Amygdala (tissue), 56 donors: Measurements from ENCODE around the gene GLRX5.

ENCODE experiments used
- DNase-seq, 56 donors: peaks; one replicate each; lab custom pipeline; 2025; lab: John Stamatoyannopoulos, UW

GLRX5 gene

DNA sequence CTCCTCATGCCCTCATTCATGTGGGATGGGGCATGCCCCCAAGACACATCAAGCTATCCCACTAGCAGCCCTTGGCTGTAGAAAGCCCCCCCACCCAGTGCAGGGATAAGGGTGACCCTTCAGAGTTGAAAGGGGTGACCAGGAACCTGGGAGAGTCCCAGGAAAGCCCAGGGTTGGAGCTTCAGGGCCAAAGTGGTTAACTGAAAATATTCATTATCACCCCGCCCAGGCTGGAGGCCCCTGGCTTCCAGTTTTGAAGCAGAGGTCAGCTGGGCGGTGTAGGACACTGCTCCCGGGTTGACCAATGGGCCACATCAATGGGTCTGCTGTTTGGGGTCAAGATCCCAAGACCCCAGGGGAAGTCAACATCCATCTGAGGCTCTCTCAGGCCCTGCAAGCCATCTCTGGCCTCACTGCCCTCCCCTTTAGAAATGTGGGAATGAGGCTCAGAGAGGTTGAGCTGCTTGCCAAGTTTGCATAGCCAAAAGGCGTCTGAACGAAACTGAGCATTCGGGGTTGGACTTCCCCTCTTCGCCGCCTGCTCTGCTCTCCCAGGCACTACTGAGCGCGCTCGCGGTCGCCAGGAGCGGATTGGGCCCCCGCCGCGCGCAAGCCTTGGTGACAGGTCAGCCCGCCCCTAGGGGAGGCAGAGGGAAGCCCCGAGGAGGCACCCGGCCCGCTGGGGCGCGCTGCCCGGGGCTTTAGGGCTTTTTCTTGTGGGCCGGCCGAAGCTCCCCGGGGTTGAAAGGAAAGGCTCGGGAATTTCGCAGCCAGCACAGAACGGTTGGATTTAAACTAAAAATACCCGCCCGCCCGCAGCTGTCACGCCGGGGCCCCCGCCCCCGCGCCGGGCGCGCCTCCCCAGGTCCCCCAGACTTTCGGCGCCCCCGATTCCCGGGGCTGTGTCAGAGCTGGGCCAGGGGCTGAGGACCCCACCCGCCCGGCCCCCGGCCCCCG lies 19.0 kb upstream of the GLRX5 start:
- DNase-seq = peak in 34 of 56 donors; percentile 21 to 76 (median 55)

DNA sequence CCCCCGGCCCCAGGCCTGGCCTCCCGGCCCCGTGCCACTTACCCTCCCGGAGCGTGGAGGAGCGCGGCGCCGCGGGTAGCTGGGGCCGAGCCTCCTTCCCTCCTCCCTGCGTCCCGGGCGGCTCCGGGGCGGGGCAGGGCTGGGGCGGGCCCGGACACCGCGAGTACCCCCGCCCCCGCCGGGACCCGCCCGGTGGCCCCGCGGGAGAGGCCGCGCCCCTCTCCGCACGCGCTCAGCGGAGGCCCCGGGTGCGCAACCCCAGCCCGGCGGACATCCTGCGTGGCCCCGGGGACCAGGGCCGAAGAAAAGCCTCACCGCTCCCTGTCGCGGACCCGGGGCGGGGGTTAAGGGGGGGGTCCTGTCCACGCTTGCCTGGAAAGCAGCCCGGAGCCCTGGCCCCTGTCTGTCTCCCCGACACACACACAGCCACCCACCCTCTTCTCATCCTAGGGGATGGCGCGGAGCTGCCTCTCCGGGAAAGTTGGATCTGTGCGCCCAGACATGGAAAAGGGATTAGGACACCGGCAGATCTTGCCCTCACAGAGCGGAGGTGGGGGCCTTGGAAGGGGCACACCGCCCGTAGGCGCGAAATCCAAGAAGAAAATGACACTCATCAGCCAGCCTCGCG lies 18.2 kb upstream of the GLRX5 start, which contains the start of gene SYNE3:
Gene SYNE3, minus strand, starts transcription at position 97 of the 628 bp plus-strand sequence. CDS start 40,829 bp downstream, outside the sequence.
- DNase-seq = peak in 6 of 56 donors; percentile 36 to 64 (median 52)

DNA sequence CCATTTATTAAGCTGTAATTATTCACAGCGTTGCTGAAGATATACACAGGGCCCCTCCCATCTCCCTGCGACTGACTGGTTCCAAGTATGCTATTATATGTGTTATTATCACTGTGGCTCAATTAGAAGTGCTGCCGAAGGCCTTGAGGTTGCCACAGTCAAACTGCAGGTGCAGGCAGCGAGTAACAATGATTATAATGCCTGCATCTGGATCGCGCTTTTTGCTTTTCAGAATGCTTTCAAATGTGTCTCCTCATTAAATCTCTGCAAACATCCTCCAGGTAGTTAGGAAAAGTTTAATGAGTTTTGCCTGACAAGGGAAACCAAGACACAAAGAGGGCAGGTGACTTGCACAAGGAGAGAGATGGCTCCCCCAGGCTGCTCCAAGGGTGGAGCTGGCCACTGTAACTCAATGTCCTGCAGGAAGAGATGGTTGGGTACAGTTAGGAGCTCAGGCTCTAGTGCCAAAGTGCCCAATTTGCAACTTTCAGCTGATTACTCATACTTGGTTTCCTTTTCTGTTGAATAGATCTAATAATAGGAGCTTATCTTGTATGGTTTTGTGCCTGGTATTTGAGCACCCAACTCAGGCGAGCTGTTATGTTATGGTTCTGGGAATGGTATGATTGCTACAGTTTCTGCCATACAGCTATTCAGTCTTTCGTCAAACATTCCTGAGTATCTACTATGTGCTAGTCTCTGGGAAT lies 16.7 kb upstream of the GLRX5 start:
- no peak for DNase-seq

DNA sequence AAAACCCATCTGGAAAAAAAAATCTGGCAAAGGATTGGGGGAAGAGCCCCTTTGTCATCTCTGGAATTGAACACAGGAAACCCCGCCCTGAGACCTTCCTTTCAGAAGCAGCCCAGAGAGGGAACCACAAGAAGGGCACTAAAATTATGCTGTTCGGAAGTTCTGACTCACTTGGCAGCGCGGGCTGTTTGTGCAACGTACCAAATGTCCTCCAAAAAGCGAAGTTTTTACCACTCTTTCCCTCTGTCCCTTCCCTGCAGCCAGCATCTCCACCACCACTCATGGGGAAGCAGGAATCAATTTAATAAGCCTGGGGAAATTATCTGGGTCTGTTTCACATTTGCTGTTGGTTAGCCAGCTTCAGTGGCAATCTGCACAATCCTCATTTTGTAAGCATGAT lies 15.2 kb upstream of the GLRX5 start:
- DNase-seq = peak in 3 of 56 donors; percentile 19 to 39 (median 34)

DNA sequence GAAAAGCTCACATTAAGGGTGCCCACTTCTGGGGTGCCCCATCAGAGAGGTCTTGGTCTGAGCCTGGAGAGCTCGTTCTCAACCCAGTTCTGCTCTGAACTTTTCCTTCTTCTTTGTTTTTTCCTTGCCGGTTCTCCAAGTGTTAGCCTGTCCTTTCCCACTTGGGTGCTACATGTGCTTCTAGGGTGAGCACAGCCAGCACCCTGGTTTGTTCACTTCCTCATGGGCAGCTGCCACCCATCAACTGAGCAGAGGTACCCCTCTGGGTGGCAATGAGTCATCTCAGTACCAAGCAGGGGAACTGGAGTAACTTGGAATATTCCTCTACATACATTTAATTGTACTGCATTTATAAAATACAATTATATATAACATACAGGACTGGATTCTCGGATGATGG lies 14.5 kb upstream of the GLRX5 start:
- peak in 3 of 56 donors; percentile 22 to 49 (median 42) for DNase-seq

DNA sequence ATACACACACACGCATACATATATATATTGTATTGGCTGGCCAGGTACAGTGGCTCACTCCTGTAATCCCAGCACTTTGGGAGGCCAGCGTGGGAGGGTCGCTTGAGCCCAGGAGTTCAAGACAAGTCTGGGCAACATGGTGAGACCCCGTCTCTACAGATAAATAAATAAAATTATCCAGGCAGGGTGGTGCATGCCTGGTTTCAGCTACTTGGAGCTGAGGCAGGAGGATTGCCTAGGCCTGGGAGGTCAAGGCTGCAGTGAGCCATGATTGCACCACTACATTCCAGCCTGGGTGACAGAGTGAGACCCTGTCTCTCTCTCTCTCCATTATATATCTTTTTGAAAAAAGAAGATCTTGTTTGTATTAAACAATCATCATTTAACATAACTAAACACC lies 13.8 kb upstream of the GLRX5 start:
- DNase-seq = no peak

DNA sequence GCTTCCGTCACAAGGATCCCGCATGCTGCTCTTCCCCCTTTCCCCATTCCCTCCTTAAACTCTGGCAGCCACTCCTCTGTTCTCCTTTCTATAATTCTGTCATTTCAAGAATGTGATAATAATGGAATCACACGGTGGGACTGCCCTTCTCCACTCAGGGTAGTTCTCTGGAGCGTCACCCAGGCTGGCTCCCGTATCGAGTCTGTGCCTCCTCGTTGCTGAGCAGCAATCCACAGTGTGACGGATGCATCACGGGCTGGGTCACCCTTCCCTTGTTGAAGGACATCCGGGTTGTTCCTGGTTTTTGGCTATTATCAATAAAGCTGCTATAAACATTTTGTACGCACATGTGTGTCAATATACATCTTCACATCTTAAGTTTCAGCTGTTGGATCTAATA lies 12.7 kb upstream of the GLRX5 start:
- no peak for DNase-seq

DNA sequence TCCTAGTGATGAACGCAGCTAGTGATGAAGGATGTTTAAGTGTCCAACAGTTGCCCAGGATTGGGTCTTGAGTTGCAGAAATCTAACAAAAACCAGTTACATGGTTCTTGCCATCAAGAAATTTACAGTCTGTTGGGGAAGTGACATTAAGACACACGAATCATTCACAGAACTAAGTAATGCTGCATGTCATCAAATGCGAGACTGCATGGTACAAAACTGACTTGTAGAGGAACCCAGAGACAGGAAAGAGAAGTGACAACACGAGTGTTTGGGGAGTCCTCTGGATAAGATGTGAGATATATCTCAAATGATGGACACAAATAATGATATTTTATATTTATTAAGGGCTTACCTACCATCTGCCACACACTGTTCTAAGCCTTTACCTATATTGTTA lies 12.3 kb upstream of the GLRX5 start:
- no peak for DNase-seq

DNA sequence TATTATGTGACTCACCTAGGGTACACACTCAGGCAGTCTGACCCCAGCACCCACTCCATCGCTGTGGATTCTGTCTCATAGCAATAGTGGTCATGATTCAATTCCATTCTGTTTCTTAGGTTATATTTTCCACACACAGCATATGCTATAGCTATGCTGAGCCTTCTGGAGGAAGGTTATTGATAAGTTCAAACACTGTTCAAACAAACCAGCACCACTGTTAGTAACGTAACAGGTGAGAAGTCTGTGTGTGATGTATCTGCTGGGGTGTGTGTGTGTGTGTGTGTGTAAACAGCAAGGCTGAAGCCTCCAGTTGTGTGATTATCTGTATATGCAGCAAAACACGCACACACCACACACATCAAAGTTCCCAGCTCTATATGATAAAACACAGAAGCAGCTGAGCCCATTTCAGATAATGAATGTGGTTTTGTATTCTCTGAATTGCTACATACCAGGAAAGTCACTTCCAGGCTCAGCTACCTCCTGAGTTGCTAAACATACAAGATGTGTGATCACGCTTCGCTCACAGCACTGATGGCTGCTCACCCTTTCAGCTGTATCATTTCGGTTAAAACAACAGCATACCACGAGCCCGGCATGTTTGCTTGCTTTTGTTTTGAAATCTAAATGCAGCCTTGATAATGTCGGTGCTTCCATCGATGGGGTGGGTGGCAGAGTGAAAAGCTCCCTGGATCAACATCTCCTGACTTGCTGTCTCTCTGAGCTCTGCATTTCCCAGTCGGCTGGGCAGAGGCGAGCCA lies 11.6 kb upstream of the GLRX5 start:
- peak in 1 of 56 donors; percentile 28 for DNase-seq

DNA sequence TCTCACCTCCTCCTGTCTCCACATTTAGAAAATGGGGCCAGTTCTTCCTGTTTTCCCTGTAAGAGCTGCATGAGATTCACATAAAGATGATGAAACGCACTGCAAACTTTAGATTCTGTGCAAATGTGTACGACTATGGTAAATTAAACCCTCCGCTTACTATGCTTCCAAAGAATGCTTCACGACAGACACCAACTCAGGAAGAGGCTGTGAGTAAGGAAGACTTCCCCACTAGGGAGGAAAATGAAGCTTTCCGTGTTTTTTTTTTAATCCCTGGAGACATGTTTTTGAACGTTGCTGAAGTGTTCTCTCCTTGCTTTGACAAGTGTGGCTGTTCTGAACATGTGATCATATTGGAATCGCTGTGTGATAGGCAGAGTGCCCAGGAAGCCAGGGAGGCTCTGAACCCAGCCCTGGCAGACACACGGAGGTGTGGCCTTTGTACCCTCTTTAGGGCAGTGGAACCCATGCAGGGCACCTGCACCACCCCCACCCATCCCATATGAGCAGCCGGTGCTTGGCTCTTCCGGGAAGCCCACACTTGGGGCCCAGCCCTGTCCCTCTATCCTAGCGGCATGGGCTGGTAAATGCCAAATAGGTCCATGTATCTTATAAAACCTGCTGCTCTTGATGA lies 10.9 kb upstream of the GLRX5 start:
- no peak for DNase-seq

DNA sequence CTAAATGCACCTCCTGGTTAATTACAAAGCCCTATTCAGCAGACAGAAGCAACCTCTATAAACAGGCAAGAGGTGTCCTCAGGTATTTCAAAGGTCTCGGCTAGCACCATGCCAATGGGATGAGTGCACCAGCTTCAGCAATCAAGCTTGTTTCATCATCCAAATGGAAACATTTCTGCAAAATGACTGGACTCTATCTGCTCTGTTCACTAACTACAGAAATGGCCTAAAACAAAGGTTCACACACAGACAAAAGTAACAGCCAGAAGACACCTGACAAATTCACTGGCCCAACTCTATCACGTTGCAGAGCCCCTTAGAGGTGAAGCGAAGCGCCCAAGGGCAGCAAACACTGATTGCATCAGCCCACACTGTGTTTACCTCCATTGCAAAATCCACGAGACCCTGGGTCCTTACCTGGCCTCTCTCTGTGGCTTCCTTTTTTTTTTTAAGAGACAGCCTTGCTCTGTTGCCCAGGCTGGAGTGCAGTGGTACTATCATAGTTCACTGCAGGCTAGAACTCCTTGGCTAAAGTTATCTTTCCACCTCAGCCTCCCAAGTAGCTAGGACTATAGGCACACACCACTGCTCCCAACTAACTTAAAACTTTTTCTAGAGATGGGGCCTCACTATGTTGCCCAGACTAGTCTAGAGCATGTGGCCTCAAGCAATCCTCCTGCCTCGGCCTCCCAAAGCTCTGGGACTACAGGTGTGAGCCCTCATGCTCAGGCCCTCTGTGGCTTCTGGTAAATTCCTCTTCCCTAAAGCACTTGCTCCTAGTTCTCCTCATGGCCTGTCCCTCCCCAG lies 9.9 kb upstream of the GLRX5 start:
- DNase-seq = no peak

DNA sequence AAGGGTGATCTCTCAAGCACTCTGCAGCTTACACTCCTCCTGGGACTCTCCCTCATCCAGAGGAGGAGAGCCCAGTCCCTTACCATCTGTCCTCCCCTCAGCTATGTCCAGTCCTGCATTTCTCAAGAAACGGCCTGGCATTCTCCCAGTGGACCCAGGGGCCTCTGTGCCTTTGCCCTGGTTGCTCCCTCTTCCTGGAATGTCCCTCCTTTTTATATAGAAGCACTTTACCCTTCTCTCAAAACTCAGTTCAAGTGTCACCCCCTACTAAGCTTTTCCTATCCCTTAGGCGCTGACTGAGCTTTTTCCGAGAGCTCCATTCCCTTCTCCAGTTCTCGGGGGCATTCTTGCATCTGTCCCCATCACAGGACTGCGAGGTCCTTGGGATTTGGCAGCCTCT lies 8.9 kb upstream of the GLRX5 start:
- no peak for DNase-seq

DNA sequence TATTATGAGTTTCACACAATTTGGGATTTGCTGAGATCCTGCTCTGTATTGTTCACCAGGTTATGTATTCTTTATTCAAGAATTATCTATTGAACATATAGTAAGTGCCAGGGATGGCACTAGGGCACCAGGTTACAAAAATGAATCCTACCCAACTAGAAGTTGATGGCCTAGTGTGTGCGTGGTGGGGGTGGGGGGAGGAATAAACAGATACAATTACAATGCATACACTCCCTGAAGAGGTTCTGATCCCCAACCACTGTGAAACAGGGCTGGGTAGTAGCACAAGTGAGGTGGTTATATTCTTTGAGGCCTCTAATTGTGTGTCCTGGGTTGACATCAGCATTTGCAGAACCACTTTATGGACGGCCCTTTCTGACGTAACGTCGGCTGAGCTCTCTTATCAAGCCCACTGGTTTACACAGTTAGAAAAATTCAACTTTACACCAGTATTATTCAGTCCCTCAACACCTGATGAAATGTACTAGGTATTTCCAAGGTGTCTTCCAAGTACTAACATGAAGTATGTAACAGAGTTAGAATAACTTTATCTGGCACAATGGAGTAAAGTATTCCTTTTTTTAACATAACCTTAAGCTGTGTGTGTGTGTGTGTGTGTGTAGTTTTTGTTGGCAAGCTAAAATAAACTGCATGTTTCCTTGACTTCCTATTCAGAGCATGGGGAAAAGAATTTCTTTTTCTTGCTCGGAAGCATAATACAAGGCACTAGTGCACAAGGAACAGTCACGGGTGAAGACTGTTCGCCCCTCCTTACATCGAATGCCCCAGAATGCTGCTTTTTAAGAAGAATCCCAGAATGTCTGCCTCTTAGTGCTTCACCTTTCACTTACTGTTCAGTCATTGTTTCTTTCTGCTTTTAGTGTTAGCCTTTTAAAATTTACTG lies 8.1 kb upstream of the GLRX5 start:
- DNase-seq = no peak

DNA sequence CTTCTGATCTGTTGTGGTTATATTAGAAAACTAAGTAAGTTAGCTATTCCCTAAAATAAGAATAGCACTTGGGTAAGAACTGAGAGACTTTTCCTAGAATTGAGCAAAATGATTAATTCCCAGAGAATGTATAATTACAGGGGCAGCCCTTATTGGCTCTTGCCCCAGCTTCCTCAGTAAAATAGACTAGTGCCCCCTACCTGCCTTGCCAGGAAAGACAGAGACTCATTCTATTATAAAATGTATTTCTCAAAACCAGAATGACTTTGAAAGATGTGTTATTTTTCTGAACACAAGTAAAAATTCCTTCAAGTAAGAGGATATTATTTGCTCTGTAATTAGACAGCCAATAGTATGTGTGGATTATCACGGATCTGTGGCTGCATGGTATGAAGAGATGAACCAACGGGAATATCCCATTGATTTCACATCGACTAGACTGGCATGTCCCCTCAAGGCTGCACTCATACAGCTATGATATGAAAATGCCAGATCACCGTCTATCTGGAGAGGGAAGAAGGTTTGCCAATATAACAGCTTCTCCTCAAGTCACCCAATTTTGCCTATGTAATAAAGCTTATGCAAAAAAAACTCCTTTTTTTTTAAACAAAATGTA lies 7.4 kb upstream of the GLRX5 start:
- DNase-seq = peak in 11 of 56 donors; percentile 20 to 72 (median 35)

DNA sequence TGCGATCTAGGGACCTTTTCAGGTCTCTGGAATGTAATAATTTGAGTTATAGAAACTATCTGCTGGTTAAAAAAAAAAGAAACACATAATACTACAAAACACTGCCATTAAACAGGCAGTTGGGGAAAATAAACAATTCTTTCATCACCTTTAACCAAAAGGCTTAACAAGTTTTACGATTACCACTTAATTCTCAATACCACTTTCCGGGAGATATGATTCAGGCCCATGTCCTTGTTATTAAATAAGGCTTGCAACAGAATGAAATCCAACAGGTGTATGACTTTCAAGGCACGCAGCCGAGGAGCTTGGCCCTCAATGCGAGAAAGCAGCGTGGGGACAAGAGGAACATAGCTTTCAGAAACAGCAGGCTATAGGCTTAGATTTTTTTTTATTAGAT lies 5.6 kb upstream of the GLRX5 start:
- no peak for DNase-seq

DNA sequence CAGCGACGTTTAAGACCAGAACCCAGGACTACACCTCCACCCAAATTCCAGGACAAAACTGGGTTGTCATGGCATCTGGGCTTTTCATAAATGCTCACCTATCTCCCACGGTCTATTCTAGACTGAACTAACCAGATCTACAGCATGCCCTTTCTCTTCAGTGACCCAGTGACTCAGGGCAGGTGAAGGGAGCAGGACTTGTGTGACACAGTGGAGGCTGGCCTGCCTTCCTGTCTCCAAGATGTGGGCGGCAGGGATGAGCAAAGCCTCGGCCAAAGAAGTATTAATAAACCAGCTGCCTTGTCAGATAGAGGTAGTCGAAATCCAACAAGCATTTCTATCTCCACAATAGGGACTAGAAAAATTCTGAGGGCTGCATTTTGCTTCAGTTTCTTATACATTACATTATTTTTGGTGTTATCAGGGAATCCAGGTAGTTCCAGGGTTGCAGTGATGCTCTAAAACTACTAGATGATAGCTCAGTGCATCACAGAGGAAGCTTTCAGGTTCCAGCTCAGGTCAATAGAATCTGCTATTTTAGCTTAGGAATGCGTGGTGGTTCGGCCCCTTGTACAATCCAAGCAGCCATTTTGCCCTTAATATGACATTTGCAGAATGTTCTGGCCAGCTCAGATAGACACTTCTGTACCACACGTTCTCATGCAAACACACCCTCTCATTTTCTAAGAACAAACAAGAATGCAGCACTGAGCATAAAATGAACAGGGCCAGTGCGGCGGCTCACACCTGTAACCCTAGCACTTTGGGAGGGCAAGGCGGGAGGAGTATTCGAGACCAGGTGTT lies 4.2 kb upstream of the GLRX5 start:
- no peak for DNase-seq

DNA sequence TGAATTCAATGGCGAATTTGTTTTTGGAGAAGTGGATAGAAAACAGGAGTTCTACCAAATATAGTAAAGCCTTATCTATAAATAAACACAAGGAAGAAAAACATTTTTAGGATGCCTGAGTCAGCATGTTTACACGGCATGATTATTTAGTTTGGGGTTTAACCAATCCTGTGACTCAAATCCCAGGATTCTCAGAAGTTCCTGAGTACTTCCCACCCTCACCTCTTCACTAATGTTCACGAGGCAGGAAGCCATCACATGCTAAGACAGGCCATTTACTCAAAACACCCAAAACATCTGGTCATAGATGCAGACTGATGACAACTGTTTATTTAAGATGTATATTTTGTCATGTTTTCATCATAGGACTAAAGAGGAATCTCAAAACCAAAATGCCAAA lies 3.4 kb upstream of the GLRX5 start:
- no peak for DNase-seq
